22Rv1 (cell line): Measurements from ENCODE around the gene HIC1.

Experiments
- H3K27ac ChIP-seq: fragments of 450-650 bp; 2 replicates; pipeline ENCODE4 v1.5.1; 2017
- CTCF ChIP-seq: fragments of 450-650 bp; IDR thresholded peaks from 2 replicates; pipeline ENCODE4 v1.5.1; 2017; ENCODE audit warnings: mild to moderate bottlenecking
- ZFX ChIP-seq: fragments of 450-650 bp; IDR thresholded peaks from 2 replicates; pipeline ENCODE4 v1.6.1; 2017; ENCODE audit warnings: antibody characterized with exemption, borderline replicate concordance

HIC1 gene

GRCh38 chr17:2064147-2064489 is 9.2 kb downstream of the HIC1 start:
- no peak overlapping the region for H3K27ac ChIP-seq
- TF ChIP-seq CTCF (no peak), ZFX (no peak)

- H3K27ac ChIP-seq: no peak overlapping the region
- no peak for TF ChIP-seq ZFX
- no peak for TF ChIP-seq CTCF
Measured at GRCh38 chr17:2064520-2064971, 9.6 kb downstream of the HIC1 start.

GRCh38 chr17:2064980-2065785 is 10.3 kb downstream of the HIC1 start:
- H3K27ac ChIP-seq: no peak overlapping the region
- TF ChIP-seq CTCF (peak; percentile 68), ZFX (no peak)

- no peak overlapping the region for H3K27ac ChIP-seq
- TF ChIP-seq ZFX (no peak), CTCF (no peak)
Measured at GRCh38 chr17:2065949-2066400, 11.1 kb downstream of the HIC1 start.

- TF ChIP-seq CTCF (no peak), ZFX (no peak)
- H3K27ac ChIP-seq: no peak overlapping the region
Measured at GRCh38 chr17:2067048-2067561, 12.2 kb downstream of the HIC1 start.

- H3K27ac ChIP-seq: no peak overlapping the region
- TF ChIP-seq ZFX (no peak), CTCF (no peak)
Measured at GRCh38 chr17:2067608-2068024, 12.7 kb downstream of the HIC1 start.

- no peak for TF ChIP-seq CTCF
- TF ChIP-seq ZFX: no peak
- no peak overlapping the region for H3K27ac ChIP-seq
Measured at GRCh38 chr17:2068031-2068518, 13.2 kb downstream of the HIC1 start.
